HTERT RPE-1 (cell line): ENCODE measurements around the gene PPM1H.

Experiments used
- in situ Hi-C: fragments of 300-500 bp; cut with MboI; formaldehyde crosslinking; loops from 4 replicates; pipeline ENCODE4 v1.14.3; 2020; ENCODE audit warnings: low sequenced_read_pairs

The PPM1H gene

DNA sequence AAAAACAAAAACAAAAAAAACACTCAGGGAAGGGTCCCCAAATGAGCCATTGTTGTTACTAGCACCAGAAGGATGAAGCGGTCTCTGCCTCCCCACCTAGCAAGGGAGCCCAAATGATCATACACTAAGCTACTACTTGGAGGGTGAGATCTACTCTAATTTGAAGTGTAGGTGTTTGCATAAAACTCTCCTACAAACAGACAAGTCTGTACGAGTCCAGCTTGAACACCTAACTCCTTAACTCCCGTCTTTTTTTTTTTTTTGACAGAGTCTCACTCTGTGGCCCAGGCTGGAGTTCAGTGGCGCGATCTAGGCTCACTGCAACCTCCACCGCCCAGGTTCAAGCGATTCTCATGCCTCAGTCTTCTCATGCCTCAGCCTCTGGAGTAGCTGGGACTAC, 132.6 kb downstream of the PPM1H start:
- in situ Hi-C loops, result no loop called here

DNA sequence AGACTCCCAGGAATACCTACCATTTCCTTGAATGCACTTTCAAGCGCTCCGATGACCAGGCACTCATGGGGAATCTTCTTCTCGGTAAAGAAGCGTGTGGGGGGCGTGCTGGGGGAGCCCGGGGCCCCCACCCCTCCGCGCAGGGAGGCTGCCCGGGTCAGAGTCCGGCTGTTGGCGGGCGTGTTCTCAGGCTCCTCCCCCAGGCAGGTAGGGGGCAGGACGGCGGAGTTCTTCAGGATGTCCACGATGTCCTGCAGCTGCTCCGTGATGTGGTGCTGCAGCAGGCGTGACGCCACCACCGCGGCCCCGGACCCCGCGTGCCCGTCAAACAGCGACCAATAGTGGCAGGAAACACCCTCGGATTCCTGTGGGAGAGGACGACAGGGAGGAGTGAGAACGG, 133.2 kb downstream of the PPM1H start:
- in situ Hi-C loops, result no loop called here

DNA sequence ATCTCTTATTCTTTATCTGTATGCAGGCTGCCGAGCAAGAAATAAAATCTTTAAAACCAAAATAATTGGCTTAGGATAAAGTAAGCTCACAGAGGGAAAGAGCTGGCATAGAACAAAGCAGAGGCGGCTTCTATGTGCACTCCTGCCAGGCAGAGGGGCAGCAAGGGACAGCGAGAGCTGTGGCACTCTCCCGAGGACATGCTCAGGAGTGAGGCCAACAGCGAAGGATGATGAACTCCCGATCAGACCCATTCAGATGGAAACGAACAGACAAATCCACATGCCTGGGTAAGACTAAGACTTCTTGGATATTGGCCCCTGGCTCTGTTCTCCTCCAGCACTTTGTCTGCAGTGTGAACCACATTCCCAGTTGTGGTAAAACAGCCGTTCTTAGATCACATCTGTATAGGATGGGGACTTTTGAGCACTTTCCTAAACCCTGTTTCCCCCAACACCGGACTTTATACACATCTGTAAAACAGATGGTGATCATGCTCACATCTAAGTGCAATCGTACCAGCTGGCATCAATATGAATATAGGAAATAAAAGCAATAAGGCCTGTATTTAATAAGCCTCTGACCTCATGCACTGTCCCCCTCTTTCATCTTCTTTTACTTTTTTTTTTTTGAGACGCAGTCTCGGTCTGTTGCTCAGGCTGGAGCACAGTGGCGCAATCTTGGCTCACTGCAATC, 134.1 kb downstream of the PPM1H start:
- in situ Hi-C loops, result no loop called here

DNA sequence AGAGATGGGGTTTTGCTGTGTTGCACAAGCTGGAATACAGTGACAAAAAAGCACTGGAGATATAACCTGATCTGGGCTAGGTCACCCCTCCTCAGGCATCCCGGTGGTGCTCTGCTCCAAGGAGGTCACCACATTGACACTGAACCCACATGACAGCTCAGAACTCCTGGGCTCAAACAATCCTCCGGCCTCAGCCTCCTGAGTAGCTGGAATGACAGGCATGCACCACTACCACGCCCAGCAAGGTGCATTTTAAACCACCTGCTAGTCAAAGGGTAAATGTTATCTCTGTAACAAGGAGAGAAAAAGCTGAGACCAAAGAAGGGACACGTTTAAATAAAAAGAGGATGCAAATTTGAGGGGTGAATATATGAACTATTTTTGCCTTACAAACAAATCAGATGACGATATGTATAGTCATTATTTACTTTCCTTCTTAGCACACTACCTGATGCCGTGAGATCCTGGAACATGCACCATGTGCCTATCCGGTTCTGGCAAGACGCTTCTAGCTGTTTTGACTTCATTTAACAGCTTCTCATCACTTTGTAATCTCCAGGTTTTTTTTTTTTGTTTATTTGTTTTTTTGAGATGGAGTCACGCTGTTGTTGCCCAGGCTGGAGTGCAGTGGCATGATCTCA, 135.1 kb downstream of the PPM1H start:
- in situ Hi-C loops, result loop anchor here (25.0 kb wide), 1 partner anchor 213 kb away; no protein-coding TSS in a partner anchor

DNA sequence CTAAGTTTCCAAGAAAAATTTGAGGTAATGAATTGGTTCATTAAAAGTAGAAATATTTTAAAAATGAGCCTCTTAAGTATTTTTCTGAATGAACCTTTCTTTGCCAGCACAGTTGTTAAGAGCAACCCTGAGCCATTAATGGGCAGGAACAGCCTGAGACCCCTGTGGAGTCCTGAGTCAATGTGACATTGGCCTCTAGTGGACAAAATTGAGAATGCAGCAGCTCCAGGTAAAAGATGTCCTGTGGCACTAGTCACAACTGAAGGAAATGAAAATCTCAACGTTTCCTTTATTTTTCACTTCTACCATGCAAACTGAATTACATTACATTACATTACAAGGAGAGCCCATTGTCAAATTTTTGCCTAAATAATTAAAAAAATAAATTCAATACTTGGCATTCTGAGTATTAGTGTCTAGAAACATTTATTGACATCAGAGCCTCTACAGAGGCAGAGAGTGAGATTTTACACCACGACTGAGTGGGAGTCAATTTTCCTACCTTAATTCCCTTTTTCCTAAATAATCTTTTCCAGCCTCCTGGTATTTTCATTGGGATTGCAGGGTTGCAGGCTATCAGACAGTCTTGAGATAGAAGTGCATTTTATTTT, 135.7 kb downstream of the PPM1H start:
- in situ Hi-C loops, result loop anchor here (25.0 kb wide), 1 partner anchor 212 kb away; no protein-coding TSS in a partner anchor

DNA sequence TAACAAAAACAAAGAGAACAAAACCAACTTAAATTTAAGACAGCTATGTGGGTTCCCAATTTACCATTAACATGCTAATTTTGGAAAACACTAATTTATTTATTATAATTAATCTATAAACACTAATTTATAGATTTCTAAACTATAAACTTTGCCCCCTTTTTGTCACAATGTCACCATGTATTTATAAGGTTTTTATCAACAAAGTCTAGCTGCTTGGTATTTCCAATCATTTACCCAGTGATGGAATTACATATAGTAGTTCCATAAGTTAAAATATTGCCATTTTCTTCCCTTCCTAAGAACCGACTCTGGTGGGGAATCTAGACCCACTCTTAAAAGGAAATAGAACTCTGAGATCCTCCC, 140.7 kb downstream of the PPM1H start:
- in situ Hi-C loops, result loop anchor here (25.0 kb wide), 1 partner anchor 207 kb away; no protein-coding TSS in a partner anchor

DNA sequence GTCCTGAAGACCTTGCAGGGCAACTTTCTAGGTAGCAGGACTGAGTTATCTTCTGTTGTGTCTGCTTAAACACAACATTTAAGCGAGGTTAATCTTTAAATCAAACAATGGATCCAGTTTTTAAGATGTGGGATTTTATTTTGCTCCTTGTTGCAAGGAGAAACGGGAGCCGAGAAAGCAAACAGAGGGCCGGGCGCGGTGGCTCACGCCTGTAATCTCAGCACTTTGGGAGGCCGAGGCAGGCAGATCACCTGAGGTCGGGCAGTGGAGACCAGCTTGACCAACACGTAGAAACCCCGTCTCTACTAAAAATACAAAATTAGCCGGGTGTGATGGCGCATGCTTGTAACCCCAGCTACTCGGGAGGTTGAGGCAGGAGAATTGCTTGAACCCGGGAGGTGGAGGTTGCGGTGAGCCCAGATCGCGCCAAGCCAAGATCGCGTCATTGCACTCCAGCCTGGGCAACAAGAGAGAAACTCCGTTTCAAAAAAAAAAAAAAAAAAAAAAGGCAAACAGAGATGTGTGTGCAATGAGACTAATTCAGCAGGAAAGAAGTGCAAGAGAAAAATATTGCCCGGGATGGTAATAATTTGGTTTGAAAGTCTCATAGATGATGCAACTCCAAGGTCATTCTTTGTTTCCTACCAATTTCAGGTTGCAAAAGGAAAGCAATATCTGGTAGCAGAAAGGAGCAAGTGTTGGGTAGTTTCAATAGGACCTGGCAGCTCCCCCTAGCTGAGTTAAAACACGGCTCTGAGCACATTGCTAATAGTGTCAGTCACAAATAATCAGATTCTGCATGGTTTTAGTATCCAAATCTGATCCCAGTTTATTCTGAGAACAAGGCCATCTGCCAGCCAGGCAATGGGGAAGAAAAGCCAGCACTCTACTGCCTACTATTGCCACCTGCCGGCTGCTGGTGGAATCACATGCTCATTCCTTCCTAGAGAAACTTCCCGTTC, 141.4 kb downstream of the PPM1H start:
- in situ Hi-C loops, result loop anchor here (25.0 kb wide), 1 partner anchor 206 kb away; no protein-coding TSS in a partner anchor

DNA sequence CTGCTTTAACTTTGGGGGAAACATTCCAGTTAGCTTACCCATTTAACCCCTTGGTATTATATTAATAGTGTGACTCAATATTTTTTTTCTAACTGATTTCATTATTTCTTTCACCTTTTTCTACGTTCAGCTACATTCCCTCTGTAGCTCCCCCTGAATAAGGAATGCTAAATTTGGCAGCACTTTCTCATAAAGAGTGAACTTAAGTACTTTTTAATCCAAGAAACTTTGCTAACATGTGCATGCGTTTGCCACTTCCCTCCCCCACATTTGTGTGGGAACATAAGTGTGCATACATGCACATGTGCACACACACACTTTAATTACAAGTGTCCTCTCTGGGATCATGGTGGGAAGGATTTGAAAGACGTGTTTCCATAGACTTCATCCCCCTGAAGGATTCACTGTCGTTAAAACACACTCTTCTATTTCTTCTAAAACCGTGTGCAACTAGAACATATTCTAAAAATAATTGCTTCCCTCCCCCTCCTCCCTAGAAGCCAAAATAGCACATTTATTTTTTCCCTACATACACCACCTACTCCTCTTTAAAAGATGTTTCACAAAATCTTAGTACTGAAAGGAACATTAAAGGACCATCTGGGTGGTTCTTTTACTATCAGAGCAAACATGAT, 142.6 kb downstream of the PPM1H start:
- in situ Hi-C loops, result loop anchor here (25.0 kb wide), 1 partner anchor 205 kb away; no protein-coding TSS in a partner anchor

DNA sequence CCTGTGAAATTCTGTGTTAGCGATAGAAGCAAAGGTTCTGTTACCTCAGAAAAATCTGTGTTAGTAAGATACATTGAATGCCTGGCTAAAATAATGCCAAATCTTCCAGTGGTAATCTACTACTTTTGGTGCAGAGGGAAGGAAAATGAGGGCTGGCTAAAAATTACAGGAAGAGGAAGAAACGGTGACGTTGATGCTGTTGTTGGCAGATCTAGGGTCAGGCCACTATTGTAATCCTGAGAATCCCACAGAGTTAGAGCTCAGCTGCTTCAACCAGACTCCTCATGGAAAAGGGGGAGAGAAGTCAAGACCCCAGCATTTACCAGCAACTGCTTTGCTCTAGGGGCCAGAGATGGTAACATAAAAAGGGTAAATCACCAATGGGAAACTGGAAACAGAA, 145.1 kb downstream of the PPM1H start:
- in situ Hi-C loops, result loop anchor here (25.0 kb wide), 1 partner anchor 203 kb away; no protein-coding TSS in a partner anchor

DNA sequence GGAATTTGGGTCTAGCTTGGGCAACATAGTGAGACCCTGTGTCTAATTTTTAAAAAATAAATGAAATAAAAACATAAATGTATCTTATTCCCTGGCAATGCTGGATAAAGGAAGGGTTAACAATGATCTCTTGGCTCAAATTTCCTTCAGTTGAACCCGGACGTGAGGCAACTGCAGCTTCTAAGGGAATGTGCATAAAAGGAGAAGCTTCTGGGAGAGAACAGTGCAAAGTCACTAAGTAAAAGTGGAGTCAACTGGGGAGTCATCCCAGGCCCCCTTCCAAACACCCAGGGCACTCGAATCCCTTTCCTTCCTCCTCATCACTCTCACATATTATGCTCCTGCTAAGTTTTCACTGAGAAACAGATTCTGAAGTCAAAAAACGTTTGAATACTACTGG, 147.3 kb downstream of the PPM1H start:
- in situ Hi-C loops, result loop anchor here (25.0 kb wide), 1 partner anchor 200 kb away; no protein-coding TSS in a partner anchor

DNA sequence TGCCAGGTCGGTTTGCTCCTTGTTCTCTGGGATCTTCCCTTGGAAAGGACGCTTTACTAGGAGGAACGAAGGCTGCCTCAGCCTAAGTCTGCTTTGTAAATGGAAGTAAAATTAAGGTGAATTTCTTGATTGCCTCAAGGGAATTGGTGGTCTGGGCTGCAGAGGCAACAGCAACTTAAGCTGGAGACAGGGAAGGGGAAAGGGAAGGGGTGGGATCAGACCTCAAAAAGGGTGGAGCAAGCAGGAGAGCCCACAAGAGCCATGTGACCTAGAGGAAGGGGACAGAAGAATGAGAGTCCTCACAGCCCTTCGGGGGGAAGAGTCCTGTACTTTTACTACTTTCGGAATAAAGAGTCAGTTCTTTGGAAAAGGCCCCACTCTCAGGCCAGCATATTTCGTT, 147.9 kb downstream of the PPM1H start:
- in situ Hi-C loops, result loop anchor here (25.0 kb wide), 1 partner anchor 200 kb away; no protein-coding TSS in a partner anchor

DNA sequence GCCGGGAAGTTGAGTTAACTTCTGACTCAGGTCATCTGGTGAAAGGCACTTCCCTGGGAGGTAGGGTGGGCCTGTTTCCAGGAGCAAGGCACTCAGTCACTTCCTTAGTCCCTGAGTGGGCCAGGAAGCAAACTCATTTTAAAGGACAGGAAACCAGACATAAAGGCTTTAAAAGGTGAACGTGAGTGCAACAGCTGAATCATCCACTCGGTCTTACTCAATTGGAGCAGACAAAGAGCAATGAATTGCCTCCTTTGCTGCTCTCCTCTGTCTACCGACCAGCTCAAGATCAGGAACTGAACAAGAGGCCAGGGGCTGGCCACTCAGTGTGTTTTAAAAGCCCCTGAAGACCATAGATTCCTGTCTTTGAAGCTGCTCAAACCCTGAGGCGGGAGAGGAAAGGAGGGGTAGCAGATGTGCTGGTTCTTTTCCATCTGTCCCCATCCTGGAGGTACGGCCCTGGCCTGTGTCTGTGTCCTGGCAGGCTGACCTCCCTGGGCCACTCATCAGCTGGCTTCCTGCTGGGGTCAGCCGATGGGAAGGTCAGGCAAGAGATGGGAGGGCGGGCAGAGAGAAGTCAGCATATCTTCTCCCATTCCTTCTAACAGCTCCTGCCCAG, 148.9 kb downstream of the PPM1H start:
- in situ Hi-C loops, result loop anchor here (25.0 kb wide), 1 partner anchor 199 kb away; no protein-coding TSS in a partner anchor

DNA sequence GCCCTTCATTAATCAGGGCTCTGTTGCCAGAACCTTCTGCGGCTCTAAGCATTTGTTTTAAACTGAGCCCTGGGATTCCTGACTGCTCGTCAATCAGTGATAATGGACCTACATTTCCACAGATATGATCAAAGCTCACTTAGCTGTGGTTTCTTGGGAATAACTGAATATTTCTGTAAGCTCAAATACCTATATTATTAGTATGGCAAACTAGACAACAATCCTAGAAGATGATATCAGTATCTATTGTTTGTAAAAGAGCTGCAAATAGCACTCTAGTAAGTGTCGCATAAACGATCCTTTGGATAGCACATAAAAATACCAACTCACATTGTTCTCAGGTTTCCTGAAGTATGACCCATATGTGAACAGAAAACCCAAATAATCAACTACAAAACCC, 150.4 kb downstream of the PPM1H start:
- in situ Hi-C loops, result loop anchor here (25.0 kb wide), 1 partner anchor 197 kb away; no protein-coding TSS in a partner anchor

DNA sequence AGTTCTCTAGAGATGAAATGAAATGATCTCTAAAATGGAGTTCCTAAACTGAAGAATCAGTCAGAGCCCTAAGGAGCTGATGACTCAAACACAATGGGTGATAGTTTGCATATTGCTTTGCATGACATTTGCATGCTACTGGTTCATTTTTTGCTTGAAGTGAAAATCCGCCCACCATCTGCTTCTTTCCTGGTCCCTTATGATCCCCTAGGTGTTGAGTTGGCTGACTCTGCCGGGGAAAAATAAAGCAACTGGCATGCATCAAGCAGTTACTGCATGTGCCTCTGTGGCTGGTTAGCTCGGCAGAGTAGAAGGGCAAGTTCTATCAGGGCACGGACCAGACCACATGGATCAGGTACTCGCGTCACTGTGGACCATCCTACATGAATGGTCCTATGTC, 151.1 kb downstream of the PPM1H start:
- in situ Hi-C loops, result loop anchor here (25.0 kb wide), 1 partner anchor 197 kb away; no protein-coding TSS in a partner anchor

DNA sequence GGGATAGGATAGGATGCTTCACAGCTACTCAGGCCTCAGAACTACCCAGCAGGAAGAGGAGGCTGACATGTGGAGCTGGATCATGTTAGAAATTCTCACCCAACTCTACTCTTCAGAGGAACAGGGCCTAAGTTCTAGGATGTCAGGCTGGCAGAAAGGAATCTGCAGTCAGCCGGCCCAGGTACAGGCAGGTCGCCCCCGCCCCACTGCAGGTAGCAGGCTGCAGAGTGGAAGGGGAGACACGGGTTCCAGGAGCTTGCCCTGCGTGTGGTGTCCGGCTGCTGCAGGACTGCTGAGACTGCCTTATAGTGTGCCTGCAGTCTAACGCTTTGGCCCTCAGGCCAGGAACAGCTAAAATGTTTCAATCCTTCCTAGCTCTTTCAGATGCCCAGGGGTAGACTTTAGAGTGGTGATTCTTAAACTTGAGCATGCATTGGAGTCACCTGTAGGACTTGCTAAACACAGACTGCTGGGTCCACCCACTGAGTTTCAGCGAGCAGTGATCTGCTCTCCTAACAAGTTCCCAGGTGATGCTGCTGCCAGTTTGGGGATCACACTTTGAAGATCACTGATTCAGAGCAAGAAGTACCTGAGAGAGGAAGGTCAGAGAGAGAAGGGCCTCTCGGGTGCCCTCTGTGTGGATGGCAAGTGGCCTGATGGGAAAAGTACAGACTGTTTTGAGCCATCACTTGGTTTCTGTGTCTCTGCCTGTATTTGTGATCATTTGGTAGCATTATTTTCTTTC, 153.6 kb downstream of the PPM1H start:
- in situ Hi-C loops, result loop anchor here (25.0 kb wide), 1 partner anchor 194 kb away; no protein-coding TSS in a partner anchor

DNA sequence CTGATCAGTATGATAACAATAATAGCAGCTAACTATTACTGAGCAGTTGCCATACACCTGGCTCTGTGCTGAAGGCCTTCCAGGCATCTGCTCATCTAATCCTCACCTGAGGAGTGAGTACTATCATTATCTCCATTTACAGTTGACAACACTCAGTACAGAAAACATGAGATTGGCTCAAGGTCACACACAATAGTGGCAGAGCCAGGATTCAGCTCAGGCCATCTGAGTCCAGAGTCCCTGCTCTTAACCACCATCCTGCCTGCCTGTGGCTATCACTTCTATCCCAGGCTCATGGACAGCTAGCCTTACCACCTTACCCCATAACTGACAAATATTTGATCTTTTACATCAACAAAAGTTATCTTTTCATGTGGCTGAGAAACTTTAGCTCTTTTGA, 155.5 kb downstream of the PPM1H start:
- in situ Hi-C loops, result loop anchor here (25.0 kb wide), 1 partner anchor 192 kb away; no protein-coding TSS in a partner anchor

DNA sequence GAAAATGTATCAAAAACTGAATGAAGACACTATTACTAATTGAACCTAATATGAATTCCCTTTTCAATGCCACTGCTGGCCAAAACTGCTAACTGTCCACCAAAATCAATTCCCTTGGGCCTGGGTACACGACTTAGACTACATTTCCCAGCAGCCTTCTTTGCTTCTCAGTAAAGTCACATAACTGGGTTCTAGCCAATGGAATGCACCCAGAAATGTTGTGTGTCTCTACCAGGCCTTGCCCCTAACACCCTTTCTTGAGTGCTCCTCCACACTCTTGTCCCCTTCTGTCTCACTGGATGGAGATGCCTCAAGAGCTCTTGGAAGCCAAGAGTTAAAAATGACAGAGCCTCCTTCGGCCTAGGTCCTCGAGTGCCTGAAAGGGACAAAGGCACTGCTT, 156.8 kb downstream of the PPM1H start:
- in situ Hi-C loops, result loop anchor here (25.0 kb wide), 1 partner anchor 191 kb away; no protein-coding TSS in a partner anchor

DNA sequence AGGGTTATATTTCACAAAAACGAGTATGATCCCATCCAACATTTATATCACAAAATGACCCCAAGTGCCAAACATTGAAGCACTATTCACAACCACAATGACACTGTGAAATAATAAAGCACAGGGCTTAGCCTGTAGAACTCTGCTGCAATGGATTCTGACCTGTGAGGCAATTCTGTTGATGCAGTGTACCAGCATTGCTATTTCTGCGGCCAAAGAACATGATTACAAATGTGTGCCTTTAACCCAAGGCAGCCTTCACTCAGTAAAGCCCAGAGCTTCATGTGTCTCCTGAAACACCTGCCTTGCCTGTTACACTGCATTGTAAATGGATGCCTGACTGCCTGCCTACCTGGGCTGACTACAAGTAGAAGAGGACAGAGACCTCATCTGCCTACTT, 158.0 kb downstream of the PPM1H start:
- in situ Hi-C loops, result loop anchor here (25.0 kb wide), 1 partner anchor 190 kb away; no protein-coding TSS in a partner anchor
